Measurements from ENCODE around the gene ZBED5.

- no peak for TF ChIP-seq CTCF (optimal IDR thresholded peaks at IDR 0.05 in 1 of 3, IDR thresholded peaks at IDR 0.05 in 1 of 3, conservative IDR thresholded peaks at IDR 0.05 in 1 of 3; ENCODE audit: extremely low read depth in 1 of 3, insufficient read depth in 2 of 3, low read length in 3 of 3)
- no peak for TF ChIP-seq EZH2 (IDR thresholded peaks at IDR 0.05; ENCODE audit: low read length)
Measured at GRCh38 chr11:10872097-10872496, 14.2 kb upstream of the ZBED5 start.

Measured in keratinocyte (primary cell).